Vagina (tissue), 2 donors: ENCODE data around the gene ESPL1. TPM values are rescaled to one million over a fixed set of nuclear protein-coding genes. Genes with fewer than 3 reads are reported as not detected.

Source experiments
- DNase-seq, 2 donors: peaks; one replicate each; pipeline ENCODE4 v3.0.0-alpha.2; 2017; ENCODE audit errors: extremely low spot score in 2 of 2
- H3K27ac ChIP-seq: fragments of 200-600 bp; sonication (generic); one replicate; pipeline ENCODE4 v1.5.1; 2019
- H3K27me3 ChIP-seq: fragments of 200-600 bp; sonication (generic); one replicate; pipeline ENCODE4 v1.5.1; 2019
- H3K36me3 ChIP-seq, 2 donors: fragments of 200-600 bp; sonication (generic); one replicate each; pipeline ENCODE4 v1.5.1; 2017 to 2019
- H3K4me1 ChIP-seq: fragments of 200-600 bp; sonication (generic); one replicate; pipeline ENCODE4 v1.5.1; 2019
- H3K4me3 ChIP-seq, 2 donors: fragments of 200-600 bp; sonication (generic); 1 replicate in 1 of 2; 2 replicates in 1 of 2; pipeline ENCODE4 v1.5.1; 2016 to 2019
- H3K9me3 ChIP-seq: fragments of 200-600 bp; sonication (generic); one replicate; pipeline ENCODE4 v1.5.1; 2019
- POLR2A ChIP-seq, 2 donors: fragments of 450-650 bp; IDR thresholded peaks; one replicate each; pipeline ENCODE4 v1.6.1; 2017; ENCODE audit warnings: antibody characterized with exemption in 2 of 2, mild to moderate bottlenecking in 2 of 2, moderate library complexity in 2 of 2
- POLR2AphosphoS5 ChIP-seq, 2 donors: sonication (generic); formaldehyde crosslinking; IDR thresholded peaks; one replicate each; pipeline ENCODE4 v1.9.0; 2017; ENCODE audit warnings: antibody characterized with exemption in 2 of 2, mild to moderate bottlenecking in 2 of 2, low read depth in 1 of 2; ENCODE audit not compliant: insufficient read depth in 1 of 2
- intact Hi-C: fragments of 100-400 bp; cut with DNase I; formaldehyde crosslinking; loops from one replicate; pipeline ENCODE4 v1.15.1; 2023
- total RNA-seq: library from RNA; depleted of rRNA; stranded (reverse); fragments of >200 nt; gene quantifications from one replicate; pipeline ENCODE4 v1.2.3, GENCODE V29; 2016
- TF ChIP-seq, protein P1 (sequence below), 3 experiments: fragments of 450-650 bp in 2 of 3; fragments of 200-600 bp in 1 of 3; sonication (generic) in 1 of 3; IDR thresholded peaks; one replicate each; pipeline ENCODE4 v1.5.1; 2017 to 2019; ENCODE audit warnings: antibody characterized with exemption in 3 of 3, mild to moderate bottlenecking in 2 of 3, moderate library complexity in 2 of 3

ESPL1 gene
- total RNA-seq, 1 donor from 2014 or later: 17.7 TPM

DNA sequence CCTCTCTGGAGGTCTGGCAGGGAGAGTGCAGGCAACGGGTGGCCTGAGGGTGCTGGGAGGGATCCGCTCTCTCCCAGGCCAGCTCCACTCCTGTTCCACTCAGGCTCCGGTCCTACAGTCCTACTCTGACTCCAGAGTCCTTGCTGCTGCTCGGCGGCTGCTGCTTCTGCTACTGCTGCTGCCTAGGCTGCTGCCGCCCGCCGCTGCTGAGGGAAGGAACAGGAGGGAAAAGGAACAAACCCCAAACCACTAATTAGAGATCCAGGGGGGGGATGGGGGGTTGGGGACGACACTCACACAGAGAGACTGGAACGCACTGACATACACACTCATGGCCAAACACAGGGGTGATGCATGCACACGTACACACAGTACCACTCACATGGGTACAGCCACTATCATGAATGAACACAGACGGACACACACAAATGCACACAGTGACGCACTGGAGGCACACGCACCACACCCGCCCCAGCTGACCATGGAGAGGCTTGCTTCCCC lies 68.1 kb downstream of the ESPL1 start, which contains the start of gene SP7:
Gene SP7, minus strand, starts transcription at position 174 of the 501 bp plus-strand sequence. CDS start 708 bp downstream, outside the sequence.
- Histone ChIP-seq H3K4me3 (no peak within 1 kb of the TSS), H3K36me3 (no peaks in the 10 kb centered on the region), H3K9me3 (no peaks in the 10 kb centered on the region), H3K27ac (no peak within 1 kb of the TSS), H3K4me1 (no peaks in the 10 kb centered on the region), H3K27me3 (peaks cover 8% of the 10 kb centered on the region)
- no peak for DNase-seq
- TF ChIP-seq POLR2AphosphoS5 (IDR thresholded peaks at IDR 0.05; ENCODE audit: insufficient read depth in 1 of 2, low read depth in 1 of 2): no peak
- TF ChIP-seq, protein P1, sequence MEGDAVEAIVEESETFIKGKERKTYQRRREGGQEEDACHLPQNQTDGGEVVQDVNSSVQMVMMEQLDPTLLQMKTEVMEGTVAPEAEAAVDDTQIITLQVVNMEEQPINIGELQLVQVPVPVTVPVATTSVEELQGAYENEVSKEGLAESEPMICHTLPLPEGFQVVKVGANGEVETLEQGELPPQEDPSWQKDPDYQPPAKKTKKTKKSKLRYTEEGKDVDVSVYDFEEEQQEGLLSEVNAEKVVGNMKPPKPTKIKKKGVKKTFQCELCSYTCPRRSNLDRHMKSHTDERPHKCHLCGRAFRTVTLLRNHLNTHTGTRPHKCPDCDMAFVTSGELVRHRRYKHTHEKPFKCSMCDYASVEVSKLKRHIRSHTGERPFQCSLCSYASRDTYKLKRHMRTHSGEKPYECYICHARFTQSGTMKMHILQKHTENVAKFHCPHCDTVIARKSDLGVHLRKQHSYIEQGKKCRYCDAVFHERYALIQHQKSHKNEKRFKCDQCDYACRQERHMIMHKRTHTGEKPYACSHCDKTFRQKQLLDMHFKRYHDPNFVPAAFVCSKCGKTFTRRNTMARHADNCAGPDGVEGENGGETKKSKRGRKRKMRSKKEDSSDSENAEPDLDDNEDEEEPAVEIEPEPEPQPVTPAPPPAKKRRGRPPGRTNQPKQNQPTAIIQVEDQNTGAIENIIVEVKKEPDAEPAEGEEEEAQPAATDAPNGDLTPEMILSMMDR (IDR thresholded peaks at IDR 0.05): no peak
- TF ChIP-seq POLR2A (IDR thresholded peaks at IDR 0.05): no peak
- intact Hi-C loops: no loop called here

DNA sequence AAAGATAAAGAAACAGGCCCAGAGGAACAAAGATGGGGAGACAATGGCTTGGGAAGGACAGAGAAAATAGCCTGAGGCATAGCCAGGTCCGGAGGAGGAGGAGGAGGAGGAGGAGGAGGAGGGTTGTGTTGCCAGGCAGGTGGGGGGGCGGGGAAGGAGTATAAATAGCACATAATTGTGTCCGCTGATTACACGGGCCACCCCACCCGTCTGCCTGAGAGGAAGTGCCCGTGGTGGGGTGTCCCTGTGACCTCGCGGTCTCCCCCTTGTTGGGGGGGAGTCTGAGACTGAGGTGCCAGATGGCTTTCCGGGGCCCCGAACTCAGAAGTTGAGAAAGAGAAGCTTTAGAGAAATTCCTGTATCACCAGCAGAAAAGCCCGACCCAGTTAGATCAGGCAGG lies 69.9 kb downstream of the ESPL1 start:
- H3K4me1 ChIP-seq: no peaks in the 10 kb centered on the region
- TF ChIP-seq, protein P1 (IDR thresholded peaks at IDR 0.05): no peak
- TF ChIP-seq POLR2AphosphoS5 (IDR thresholded peaks at IDR 0.05; ENCODE audit: insufficient read depth in 1 of 2, low read depth in 1 of 2) (no peak), POLR2A (IDR thresholded peaks at IDR 0.05) (no peak)
- H3K36me3 ChIP-seq: no peaks in the 10 kb centered on the region
- no peak for DNase-seq
- no peak overlapping the region for H3K4me3 ChIP-seq
- no peak overlapping the region for H3K27ac ChIP-seq
- H3K9me3 ChIP-seq: no peaks in the 10 kb centered on the region
- peaks cover 8% of the 10 kb centered on the region for H3K27me3 ChIP-seq
- intact Hi-C loops: no loop called here

DNA sequence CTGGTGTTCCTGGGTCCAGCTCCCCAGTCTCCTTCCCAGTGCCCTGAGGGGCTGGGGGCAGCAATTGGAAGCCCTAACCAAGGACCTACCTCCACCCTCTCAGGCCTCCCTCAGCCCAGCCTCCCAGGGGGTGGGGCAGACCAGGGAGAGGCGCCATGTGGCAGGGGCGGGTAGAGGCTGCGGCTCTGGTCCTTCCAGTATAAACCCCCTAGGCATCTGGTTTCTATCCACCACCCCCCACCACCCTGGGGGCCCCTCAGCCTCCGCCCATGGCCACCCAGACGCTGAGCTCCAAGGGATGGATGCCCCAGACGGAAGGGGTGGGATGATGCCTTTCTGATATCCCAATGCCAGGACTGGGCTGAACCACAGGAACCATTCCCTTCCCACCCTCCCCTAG lies 70.8 kb downstream of the ESPL1 start:
- Histone ChIP-seq H3K36me3 (no peaks in the 10 kb centered on the region), H3K4me1 (no peaks in the 10 kb centered on the region), H3K27me3 (peaks cover 8% of the 10 kb centered on the region), H3K9me3 (no peaks in the 10 kb centered on the region), H3K4me3 (no peak overlapping the region), H3K27ac (no peak overlapping the region)
- TF ChIP-seq POLR2AphosphoS5 (IDR thresholded peaks at IDR 0.05; ENCODE audit: insufficient read depth in 1 of 2, low read depth in 1 of 2) (no peak), POLR2A (IDR thresholded peaks at IDR 0.05) (no peak)
- TF ChIP-seq, protein P1 (IDR thresholded peaks at IDR 0.05): no peak
- intact Hi-C loops: no loop called here
- DNase-seq: no peak

DNA sequence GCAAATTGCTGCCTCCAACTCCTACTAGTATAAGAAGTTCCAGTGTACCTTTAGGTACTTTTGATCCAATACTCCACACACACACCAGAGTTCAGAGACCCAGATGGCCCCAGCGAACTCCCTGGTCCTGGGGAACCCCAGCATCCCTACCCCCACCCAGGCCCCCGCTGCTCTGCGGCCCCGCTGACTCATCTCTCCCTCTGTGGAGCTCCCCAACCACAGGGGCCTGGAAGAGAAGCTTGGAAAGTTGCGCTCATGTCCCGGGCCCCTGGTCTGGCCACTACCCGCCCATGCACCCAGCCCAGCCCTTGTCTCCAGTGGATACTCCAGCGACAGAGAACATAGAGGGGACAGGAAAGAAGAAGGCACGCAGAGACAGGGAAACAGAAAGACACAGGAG lies 72.3 kb downstream of the ESPL1 start:
- peaks cover 8% of the 10 kb centered on the region for H3K27me3 ChIP-seq
- H3K4me3 ChIP-seq: no peak overlapping the region
- DNase-seq: no peak
- intact Hi-C loops: no loop called here
- TF ChIP-seq, protein P1 (IDR thresholded peaks at IDR 0.05): no peak
- no peak for TF ChIP-seq POLR2AphosphoS5 (IDR thresholded peaks at IDR 0.05; ENCODE audit: insufficient read depth in 1 of 2, low read depth in 1 of 2)
- no peak for TF ChIP-seq POLR2A (IDR thresholded peaks at IDR 0.05)
- no peaks in the 10 kb centered on the region for H3K9me3 ChIP-seq
- H3K27ac ChIP-seq: no peak overlapping the region
- peaks cover 9% of the 10 kb centered on the region for H3K4me1 ChIP-seq
- H3K36me3 ChIP-seq: no peaks in the 10 kb centered on the region

Other genes with a start within 250 kb of the ESPL1 start
- gene TNS2, start 218.2 kb upstream of the ESPL1 start, total RNA-seq: 235 TPM
- 27.0 TPM for gene SPRYD3, start 188.9 kb upstream of the ESPL1 start, total RNA-seq
- 684 TPM for gene IGFBP6, start 170.6 kb upstream of the ESPL1 start, total RNA-seq
- gene SOAT2, start 164.8 kb upstream of the ESPL1 start, total RNA-seq: 0.74 TPM
- gene ZNF740, start 87.6 kb upstream of the ESPL1 start, total RNA-seq: 12.8 TPM
- 44.9 TPM for gene CSAD, start 87.4 kb upstream of the ESPL1 start, total RNA-seq
- 3.7 TPM for gene ITGB7, start 61.0 kb upstream of the ESPL1 start, total RNA-seq
- 79.1 TPM for gene RARG, start 36.1 kb upstream of the ESPL1 start, total RNA-seq
- gene PFDN5, start 27.2 kb downstream of the ESPL1 start, total RNA-seq: 673 TPM
- 41.5 TPM for gene MYG1, start 31.4 kb downstream of the ESPL1 start, total RNA-seq
- gene AAAS, start 53.3 kb downstream of the ESPL1 start, total RNA-seq: 30.9 TPM
- gene SP7, start 68.1 kb downstream of the ESPL1 start, total RNA-seq: not detected
- gene SP1, start 111.9 kb downstream of the ESPL1 start, total RNA-seq: 76.1 TPM
- gene AMHR2, start 155.6 kb downstream of the ESPL1 start, total RNA-seq: 1.2 TPM
- 54.0 TPM for gene PRR13, start 173.4 kb downstream of the ESPL1 start, total RNA-seq
- gene PCBP2, start 183.8 kb downstream of the ESPL1 start, total RNA-seq: 488 TPM
- gene MAP3K12, start 231.2 kb downstream of the ESPL1 start, total RNA-seq: 21.9 TPM
- 17.7 TPM for gene TARBP2, start 233.0 kb downstream of the ESPL1 start, total RNA-seq
- not detected for gene NPFF, start 239.2 kb downstream of the ESPL1 start, total RNA-seq